Activated CD8-positive, alpha-beta memory T cell treated with anti-CD3 and anti-CD28 coated beads, Interleukin-2, amount 50 U/mL, for 48 hours (primary cell): ENCODE results near the gene MAP7.
"Not testable (repeated sequence)": the region's sequence is repeated elsewhere in the genome, so short reads cannot be mapped to it uniquely, and the experiment has no call there.

Experiments used
- DNase-seq: peaks from one replicate; pipeline ENCODE4 v3.0.0-alpha.2; 2020

Gene MAP7

GRCh38 chr6:136411453-136412354 lies 138.5 kb downstream of the MAP7 start:
- no peak for DNase-seq

GRCh38 chr6:136411025-136411325 lies 139.2 kb downstream of the MAP7 start:
- no peak for DNase-seq

DNA sequence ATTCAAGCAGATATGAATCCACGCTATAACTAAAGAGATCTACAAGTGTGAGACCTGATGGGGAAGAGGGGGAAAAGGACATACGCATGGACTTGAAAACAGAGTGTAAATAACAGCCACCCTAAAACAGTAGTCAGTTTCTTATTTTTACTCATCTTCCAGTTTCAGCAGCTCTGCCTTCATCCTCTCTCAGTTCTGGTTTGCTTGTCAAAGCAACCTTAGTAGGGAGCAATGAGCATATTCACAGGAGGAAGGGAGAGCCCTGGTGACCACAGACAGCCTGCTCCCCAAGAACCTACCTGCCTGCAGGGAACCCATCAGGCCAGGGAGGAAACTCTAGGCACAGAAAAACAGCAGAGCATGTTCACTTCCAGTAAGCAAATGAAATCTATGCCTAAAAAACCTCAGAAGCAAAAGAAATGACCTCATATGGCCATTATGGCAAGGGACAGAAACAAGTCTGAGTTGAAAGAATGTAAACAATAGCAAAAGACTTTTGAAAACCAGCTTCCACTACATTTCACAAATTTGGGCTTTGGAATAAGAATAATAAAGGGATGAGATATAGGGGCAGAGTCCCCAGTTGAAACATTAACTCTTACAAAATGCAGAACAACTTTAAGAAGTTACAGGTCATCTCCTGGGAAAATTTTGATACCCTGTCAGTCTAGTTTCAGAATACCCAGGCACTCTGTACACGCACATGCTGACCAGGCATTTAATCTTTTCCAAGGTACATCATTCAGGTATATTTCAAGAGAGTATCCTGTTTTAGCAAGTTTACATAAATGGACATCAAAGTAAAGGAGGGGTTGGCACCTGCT lies 139.8 kb downstream of the MAP7 start:
- DNase-seq = no peak

- DNase-seq = no peak
These were observed 140.6 kb downstream of the MAP7 start for GRCh38 chr6:136409597-136409996.

- no peak for DNase-seq
These were observed 142.0 kb downstream of the MAP7 start for GRCh38 chr6:136408204-136408603.

DNA sequence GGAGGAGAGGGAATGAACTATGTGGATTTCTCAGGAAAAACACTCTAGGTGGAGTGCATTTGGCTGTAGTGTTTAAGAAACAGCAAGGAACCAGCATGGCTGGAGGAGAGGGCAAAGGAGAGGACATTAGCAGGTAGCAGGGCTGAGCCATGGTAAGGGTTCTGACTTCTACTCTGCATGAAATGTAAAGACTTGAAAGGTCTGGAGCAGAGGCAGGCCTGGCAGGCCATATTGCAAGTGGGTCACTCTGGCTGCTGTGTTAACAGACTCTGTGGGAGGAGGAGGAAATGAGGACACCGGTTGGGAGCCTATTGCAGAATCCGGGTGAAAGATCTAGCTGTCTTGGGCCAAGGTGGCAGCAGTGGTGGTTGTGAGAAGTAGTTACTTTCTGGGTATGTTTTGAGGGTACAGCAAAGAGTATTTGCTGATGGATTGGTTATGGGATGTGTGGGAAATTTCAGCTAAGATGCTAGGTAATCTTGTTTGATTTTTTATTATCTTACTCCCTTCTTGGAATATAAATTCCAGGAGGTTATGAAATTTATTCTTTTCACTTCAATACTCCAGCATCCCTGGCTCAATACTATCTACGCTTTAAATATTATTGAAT lies 144.7 kb downstream of the MAP7 start:
- DNase-seq = no peak

- DNase-seq = no peak
These were observed 145.4 kb downstream of the MAP7 start for GRCh38 chr6:136404627-136405419.

DNA sequence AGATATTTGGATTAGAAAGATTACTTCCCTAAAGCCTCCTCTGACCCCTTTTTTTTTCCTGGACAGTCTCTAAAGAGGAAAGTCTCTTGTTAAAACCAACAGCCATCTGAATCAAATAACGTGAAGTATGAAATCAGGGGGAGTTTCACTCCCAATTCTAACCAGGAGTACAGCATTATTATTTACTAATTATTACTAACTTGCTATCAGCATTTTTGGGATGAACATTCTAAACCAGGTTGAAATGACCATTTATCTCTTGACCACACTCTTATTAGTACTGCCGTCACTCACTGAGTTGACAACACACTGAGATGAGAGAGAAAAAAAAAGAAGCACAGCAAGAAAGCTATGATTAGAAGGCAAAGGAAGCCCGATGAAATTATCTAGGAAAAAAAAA lies 146.2 kb downstream of the MAP7 start:
- no peak for DNase-seq

- DNase-seq = no peak
These were observed 146.9 kb downstream of the MAP7 start for GRCh38 chr6:136403110-136403980.

GRCh38 chr6:136401749-136402148 lies 148.5 kb downstream of the MAP7 start:
- no peak for DNase-seq

- not testable (repeated sequence) for DNase-seq
These were observed 149.0 kb downstream of the MAP7 start for GRCh38 chr6:136401236-136401635.

DNA sequence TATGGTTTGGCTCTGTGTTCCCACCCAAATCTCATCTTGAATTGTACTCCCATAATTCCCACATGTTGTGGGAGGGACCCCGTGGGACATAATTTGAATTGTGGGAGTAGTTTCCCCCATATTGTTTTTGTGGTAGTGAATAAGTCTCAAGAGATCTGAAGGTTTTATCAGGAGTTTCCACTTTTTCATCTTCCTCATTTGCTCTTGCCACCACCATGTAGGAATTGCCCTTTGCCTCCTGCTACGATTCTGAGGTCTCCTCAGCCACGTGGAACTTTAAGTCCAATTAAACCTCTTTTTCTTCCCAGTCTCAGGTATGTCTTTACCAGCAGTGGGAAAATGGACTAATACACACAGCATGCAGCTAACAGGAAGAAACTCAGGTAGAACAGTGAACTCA lies 151.8 kb downstream of the MAP7 start:
- no peak for DNase-seq

DNA sequence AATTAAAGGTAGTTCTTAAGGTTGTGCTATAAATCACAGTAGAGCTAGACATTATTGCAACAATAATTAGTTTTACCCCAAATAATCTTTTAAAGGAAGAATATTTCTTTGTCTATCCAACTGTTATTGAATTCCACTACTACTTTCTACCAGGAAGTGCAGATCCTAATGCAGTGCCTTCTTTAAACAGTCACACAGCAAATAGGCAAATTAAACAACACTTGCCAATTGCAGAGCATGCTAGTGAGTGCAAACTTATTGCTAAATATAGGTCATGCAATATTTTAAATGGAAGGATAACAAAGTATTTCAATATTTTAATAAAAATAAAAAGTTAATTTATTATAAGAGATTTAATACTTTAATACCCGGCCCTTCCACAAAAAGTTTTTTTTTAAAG lies 153.3 kb downstream of the MAP7 start:
- DNase-seq = no peak

GRCh38 chr6:136390959-136391358 lies 159.3 kb downstream of the MAP7 start:
- not testable (repeated sequence) for DNase-seq

DNA sequence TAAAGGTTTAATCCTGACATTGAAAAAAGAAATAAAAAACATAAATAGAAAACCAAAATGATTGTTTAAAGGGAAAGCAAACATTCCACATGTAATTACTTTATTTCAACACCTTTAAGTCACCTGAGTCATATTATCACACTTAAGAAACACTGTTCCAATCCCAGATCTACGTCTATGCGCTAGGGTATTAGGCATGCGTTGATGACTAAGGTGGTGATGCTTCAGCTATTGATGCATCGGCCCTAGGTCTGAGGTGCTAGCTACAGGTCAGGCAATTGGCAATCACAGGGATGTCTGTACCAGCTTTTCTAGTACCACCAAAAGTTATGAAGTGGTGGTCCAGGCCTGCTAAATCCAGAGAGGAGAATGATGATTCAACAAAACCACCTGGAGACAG lies 162.9 kb downstream of the MAP7 start:
- no peak for DNase-seq

GRCh38 chr6:136383268-136383937 lies 166.8 kb downstream of the MAP7 start:
- DNase-seq = no peak

DNA sequence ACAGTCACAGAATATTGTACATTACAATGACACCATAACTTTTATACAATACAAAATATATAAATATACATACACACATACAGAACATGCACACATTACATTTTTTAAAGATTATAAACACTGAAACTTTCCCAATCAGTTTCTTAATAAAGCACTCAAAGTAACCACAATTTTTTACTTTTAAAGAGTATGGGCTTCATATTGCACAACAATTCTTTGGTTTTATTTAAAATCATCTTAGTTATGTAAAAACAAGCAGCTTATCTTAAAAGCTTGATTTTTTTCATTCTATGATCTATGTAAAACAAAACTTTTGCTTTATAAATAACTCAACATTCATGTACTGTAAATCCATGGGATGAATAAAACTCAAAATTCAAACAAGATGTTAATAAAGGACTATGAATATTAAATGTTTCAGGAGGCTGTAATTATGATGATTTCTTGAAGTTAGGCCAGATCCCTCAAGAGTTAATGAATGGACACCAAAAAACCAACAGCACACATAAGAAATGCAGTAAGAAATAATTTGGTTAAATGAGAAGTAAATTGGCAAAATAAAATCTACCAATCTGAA lies 167.5 kb downstream of the MAP7 start:
- no peak for DNase-seq

DNA sequence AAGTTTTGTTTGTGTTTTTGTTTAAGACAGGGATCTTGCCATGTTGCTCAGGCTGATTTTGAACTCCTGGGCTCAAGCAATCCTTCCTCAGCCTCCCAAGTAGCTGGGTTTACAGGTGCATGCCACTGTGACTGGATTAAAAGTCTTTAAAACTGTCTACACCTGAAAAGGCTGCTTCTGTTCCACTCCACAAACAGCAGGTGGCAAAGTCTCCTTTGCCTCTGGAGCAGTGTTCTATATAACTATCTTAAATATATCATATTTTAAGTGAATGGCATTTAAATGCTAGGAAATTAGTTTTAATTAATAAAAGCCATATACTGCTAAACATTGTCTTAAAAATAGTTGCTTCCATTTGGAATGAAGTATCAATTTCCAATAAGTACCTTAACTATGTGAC lies 171.3 kb downstream of the MAP7 start:
- no peak for DNase-seq

DNA sequence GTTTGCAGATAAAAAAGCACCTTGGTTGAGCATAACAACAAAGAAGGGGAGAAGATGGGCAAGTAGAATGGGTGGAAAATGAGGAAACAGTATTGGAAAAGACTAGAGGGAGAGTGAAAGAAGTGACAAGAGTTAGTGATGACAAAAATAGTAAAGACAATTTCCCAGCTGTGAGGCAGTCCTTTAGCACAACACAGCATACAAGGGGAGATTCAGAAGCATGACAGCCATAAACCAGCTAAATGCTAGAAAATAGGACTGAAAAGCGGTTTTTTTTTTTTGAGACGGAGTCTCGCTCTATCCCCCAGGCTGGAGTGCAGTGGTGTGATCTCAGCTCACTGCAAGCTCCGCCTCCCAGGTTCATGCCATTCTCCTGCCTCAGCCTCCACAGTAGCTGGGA lies 174.4 kb downstream of the MAP7 start:
- DNase-seq = not testable (repeated sequence)

- no peak for DNase-seq
These were observed 178.3 kb downstream of the MAP7 start for GRCh38 chr6:136371959-136372358.
